GM19463 (cell line): ENCODE measurements around the gene CDC20.

Source experiments
- ATAC-seq: cut with Tn5 transposase; IDR thresholded peaks from one replicate; pipeline ENCODE4 v1.9.1; 2021; ENCODE audit warnings: mild to moderate bottlenecking, moderate library complexity; ENCODE audit not compliant: unreplicated experiment

CDC20 gene

GRCh38 chr1:43327549-43328292 is 31.1 kb upstream of the CDC20 start:
- no peak for ATAC-seq

- ATAC-seq: peak; percentile 58
Observed at GRCh38 chr1:43329995-43330751, 28.6 kb upstream of the CDC20 start.

GRCh38 chr1:43331688-43332087 is 27.1 kb upstream of the CDC20 start:
- ATAC-seq: no peak

GRCh38 chr1:43334453-43335205 is 24.2 kb upstream of the CDC20 start:
- ATAC-seq: no peak

- ATAC-seq: no peak
Observed at GRCh38 chr1:43337588-43337987, 21.2 kb upstream of the CDC20 start, which contains the start of gene MPL. TSS of gene MPL (plus strand) at chr1:43337818. CDS start at chr1:43337849, 31 bp downstream.

- ATAC-seq: no peak
Observed at GRCh38 chr1:43338001-43338400, 20.8 kb upstream of the CDC20 start.

- no peak for ATAC-seq
Observed at GRCh38 chr1:43339584-43340232, 19.1 kb upstream of the CDC20 start.

- no peak for ATAC-seq
Observed at GRCh38 chr1:43340559-43340958, 18.2 kb upstream of the CDC20 start.

- ATAC-seq: no peak
Observed at GRCh38 chr1:43344267-43344850, 14.4 kb upstream of the CDC20 start.

- ATAC-seq: no peak
Observed at GRCh38 chr1:43345120-43345519, 13.7 kb upstream of the CDC20 start.

GRCh38 chr1:43346636-43347035 is 12.1 kb upstream of the CDC20 start:
- no peak for ATAC-seq

GRCh38 chr1:43348343-43348808 is 10.4 kb upstream of the CDC20 start:
- ATAC-seq: no peak

- ATAC-seq: peak; percentile 65
Observed at GRCh38 chr1:43348809-43349593, 9.8 kb upstream of the CDC20 start.

- no peak for ATAC-seq
Observed at GRCh38 chr1:43349594-43350306, 9.0 kb upstream of the CDC20 start.

GRCh38 chr1:43350976-43351375 is 7.8 kb upstream of the CDC20 start:
- ATAC-seq: no peak

GRCh38 chr1:43351421-43352350 is 7.1 kb upstream of the CDC20 start:
- ATAC-seq: no peak

GRCh38 chr1:43352351-43352705 is 6.5 kb upstream of the CDC20 start:
- ATAC-seq: no peak

- ATAC-seq: no peak
Observed at GRCh38 chr1:43352881-43353280, 5.9 kb upstream of the CDC20 start.
